Measurements from ENCODE around the gene TRAF2.

TRAF2 gene

GRCh38 chr9:136937186-136938001, 51.1 kb downstream of the TRAF2 start:
- DNase-seq (ENCODE audit: low spot score): no peak

- no peak for DNase-seq (ENCODE audit: low spot score)
Measured at GRCh38 chr9:136939431-136939995, 53.2 kb downstream of the TRAF2 start.

- DNase-seq (ENCODE audit: low spot score): no peak
Measured at GRCh38 chr9:136939996-136940525, 53.7 kb downstream of the TRAF2 start.

- no peak for DNase-seq (ENCODE audit: low spot score)
Measured at GRCh38 chr9:136940526-136941230, 54.4 kb downstream of the TRAF2 start.

- no peak for DNase-seq (ENCODE audit: low spot score)
Measured at GRCh38 chr9:136941231-136942111, 55.2 kb downstream of the TRAF2 start.

GRCh38 chr9:136942112-136942880, 56.0 kb downstream of the TRAF2 start:
- DNase-seq (ENCODE audit: low spot score): no peak

GRCh38 chr9:136942881-136943230, 56.5 kb downstream of the TRAF2 start:
- no peak for DNase-seq (ENCODE audit: low spot score)

GRCh38 chr9:136943291-136944211, 57.2 kb downstream of the TRAF2 start:
- no peak for DNase-seq (ENCODE audit: low spot score)

- DNase-seq (ENCODE audit: low spot score): no peak
Measured at GRCh38 chr9:136944212-136944518, 57.8 kb downstream of the TRAF2 start.

GRCh38 chr9:136944519-136945332, 58.4 kb downstream of the TRAF2 start, which contains the start of the genes C8G and FBXW5:
Gene C8G, plus strand, starts transcription at chr9:136945243. Its CDS starts 78 bp downstream, at chr9:136945321.
Gene FBXW5, minus strand, starts transcription at chr9:136944738. Its CDS starts 655 bp downstream, at chr9:136944083.
- DNase-seq (ENCODE audit: low spot score): peak; percentile 88

- DNase-seq (ENCODE audit: low spot score): no peak
Measured at GRCh38 chr9:136945333-136946227, 59.3 kb downstream of the TRAF2 start.

- DNase-seq (ENCODE audit: low spot score): no peak
Measured at GRCh38 chr9:136946228-136947027, 60.1 kb downstream of the TRAF2 start.

GRCh38 chr9:136947028-136947891, 60.9 kb downstream of the TRAF2 start:
- no peak for DNase-seq (ENCODE audit: low spot score)

GRCh38 chr9:136947955-136948510, 61.7 kb downstream of the TRAF2 start:
- peak; percentile 68 for DNase-seq (ENCODE audit: low spot score)

GRCh38 chr9:136949239-136949816, 63.0 kb downstream of the TRAF2 start:
- no peak for DNase-seq (ENCODE audit: low spot score)

All from SW480 (cell line).